HEK293T (cell line): ENCODE measurements around the gene GJD4.

ENCODE experiments used
- NFRKB ChIP-seq: fragments of 450-650 bp; IDR thresholded peaks from 2 replicates; pipeline ENCODE4 v1.6.1; 2016; ENCODE audit warnings: mild to moderate bottlenecking, moderate library complexity
- SUZ12 ChIP-seq: fragments of 450-650 bp; IDR thresholded peaks from 2 replicates; pipeline ENCODE4 v1.6.1; 2016; ENCODE audit warnings: mild to moderate bottlenecking
- TF ChIP-seq, protein P1 (sequence below): fragments of 450-650 bp; IDR thresholded peaks from 2 replicates; pipeline ENCODE4 v1.6.1; 2016

DNA sequence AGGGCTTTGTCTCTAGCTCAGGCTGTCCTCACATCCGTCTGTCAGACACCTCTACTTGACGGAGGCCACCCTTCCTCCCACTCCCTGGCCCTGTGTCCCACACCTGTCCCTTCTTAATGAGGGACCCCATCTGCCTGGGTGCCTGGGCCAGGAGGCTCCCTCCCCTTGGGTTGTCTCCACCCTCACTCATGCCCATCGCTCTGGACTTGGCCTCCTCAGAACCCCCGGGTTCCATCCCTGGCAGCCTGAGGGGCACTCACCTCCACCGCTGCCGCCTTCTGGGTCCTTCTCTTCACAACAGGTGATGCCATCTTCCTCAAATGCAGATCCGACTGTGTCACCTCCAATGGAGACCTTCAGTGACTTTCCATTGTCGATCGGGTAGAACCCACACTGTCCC, 20.2 kb upstream of the GJD4 start:
- TF ChIP-seq NFRKB (no peak), SUZ12 (no peak)
- TF ChIP-seq, protein P1, sequence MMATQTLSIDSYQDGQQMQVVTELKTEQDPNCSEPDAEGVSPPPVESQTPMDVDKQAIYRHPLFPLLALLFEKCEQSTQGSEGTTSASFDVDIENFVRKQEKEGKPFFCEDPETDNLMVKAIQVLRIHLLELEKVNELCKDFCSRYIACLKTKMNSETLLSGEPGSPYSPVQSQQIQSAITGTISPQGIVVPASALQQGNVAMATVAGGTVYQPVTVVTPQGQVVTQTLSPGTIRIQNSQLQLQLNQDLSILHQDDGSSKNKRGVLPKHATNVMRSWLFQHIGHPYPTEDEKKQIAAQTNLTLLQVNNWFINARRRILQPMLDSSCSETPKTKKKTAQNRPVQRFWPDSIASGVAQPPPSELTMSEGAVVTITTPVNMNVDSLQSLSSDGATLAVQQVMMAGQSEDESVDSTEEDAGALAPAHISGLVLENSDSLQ = no peak
